ENCODE results near the gene CNOT3.

DNA sequence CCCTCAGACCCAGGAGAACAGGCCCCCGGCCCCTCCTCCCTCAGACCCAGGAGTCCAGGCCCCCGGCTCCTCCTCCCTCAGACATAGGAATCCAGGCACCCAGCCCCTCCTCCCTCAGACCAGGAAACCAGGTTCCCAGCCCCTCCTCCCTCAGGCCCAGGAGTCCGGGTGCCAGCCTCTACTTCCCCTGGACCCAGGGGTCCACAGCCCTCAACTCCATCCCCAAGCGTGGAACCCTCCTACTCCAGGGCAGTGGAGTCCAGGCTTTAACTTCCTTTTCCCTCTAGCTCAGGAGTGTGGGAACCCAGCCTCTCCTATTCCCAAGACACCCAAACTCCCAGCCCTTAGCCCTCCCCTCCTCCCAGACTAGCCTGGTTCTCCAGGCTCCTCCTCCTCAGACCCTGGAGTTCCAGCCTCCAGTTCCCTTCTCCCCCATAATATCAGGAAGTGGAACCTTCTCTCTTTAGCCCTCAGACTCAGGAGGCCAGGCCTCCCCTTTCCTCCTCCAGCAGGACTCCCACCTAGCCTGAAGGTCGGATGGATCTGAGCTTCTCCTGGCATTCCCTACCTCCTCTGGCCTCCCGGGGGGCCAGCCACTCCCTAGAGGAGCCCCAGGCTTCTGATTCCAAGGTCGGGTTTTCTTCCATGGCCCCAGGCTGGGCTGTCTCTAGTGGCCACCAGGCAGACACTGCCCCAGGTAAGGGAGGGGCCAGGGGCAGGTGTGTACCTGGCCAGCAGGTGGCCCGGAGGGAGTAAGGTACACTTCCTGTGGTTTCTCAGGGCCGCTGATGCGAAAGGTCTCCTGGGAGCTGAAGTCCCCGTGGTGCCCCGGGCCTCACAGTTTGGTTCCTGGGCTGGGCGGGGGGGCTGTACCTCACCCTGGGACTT, 35.2 kb downstream of the CNOT3 start, which contains the start of gene TMC4:
- TF ChIP-seq, protein P1, sequence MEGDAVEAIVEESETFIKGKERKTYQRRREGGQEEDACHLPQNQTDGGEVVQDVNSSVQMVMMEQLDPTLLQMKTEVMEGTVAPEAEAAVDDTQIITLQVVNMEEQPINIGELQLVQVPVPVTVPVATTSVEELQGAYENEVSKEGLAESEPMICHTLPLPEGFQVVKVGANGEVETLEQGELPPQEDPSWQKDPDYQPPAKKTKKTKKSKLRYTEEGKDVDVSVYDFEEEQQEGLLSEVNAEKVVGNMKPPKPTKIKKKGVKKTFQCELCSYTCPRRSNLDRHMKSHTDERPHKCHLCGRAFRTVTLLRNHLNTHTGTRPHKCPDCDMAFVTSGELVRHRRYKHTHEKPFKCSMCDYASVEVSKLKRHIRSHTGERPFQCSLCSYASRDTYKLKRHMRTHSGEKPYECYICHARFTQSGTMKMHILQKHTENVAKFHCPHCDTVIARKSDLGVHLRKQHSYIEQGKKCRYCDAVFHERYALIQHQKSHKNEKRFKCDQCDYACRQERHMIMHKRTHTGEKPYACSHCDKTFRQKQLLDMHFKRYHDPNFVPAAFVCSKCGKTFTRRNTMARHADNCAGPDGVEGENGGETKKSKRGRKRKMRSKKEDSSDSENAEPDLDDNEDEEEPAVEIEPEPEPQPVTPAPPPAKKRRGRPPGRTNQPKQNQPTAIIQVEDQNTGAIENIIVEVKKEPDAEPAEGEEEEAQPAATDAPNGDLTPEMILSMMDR (IDR thresholded peaks at IDR 0.05) = peak in 4 of 6 experiments; percentile 35 to 55 (median 42)
- no peak for TF ChIP-seq POLR2A (IDR thresholded peaks at IDR 0.05)
